Hepatocyte (in vitro differentiated cells): ENCODE measurements around the gene DNAH3. TPM values are rescaled to one million over a fixed set of nuclear protein-coding genes. Genes with fewer than 3 reads are reported as not detected.
"Not testable (repeated sequence)": the region's sequence is repeated elsewhere in the genome, so short reads cannot be mapped to it uniquely, and the experiment has no call there.

Source experiments
- DNase-seq: peaks from one replicate; pipeline ENCODE4 v3.0.0-alpha.2; 2016; ENCODE audit warnings: low spot score
- H2AFZ ChIP-seq: fragments of 200-600 bp; sonication (generic); 2 replicates; pipeline ENCODE4 v1.6.0; 2016; ENCODE audit warnings: antibody characterized with exemption, mild to moderate bottlenecking
- H3K27ac ChIP-seq: fragments of 200-600 bp; sonication (generic); 2 replicates; pipeline ENCODE4 v1.5.1; 2016; ENCODE audit warnings: mild to moderate bottlenecking
- H3K27me3 ChIP-seq: fragments of 200-600 bp; sonication (generic); 2 replicates; pipeline ENCODE4 v1.6.1; 2016
- H3K36me3 ChIP-seq: fragments of 200-600 bp; sonication (generic); replicated peaks from 2 replicates; pipeline ENCODE4 v1.5.1; 2016; ENCODE audit warnings: low read depth; ENCODE audit not compliant: insufficient read depth
- H3K4me1 ChIP-seq: fragments of 200-600 bp; sonication (generic); 2 replicates; pipeline ENCODE4 v1.5.1; 2016; ENCODE audit warnings: mild to moderate bottlenecking, moderate library complexity; ENCODE audit not compliant: insufficient read depth
- H3K4me2 ChIP-seq: fragments of 200-600 bp; sonication (generic); 2 replicates; pipeline ENCODE4 v1.6.0; 2016
- H3K4me3 ChIP-seq: fragments of 200-600 bp; sonication (generic); 2 replicates; pipeline ENCODE4 v1.5.1; 2016; ENCODE audit warnings: mild to moderate bottlenecking
- H3K79me2 ChIP-seq: fragments of 200-600 bp; sonication (generic); 2 replicates; pipeline ENCODE4 v1.6.0; 2017; ENCODE audit warnings: mild to moderate bottlenecking
- H3K9me2 ChIP-seq: fragments of 200-600 bp; sonication (generic); replicated peaks from 2 replicates; pipeline ENCODE4 v1.6.0; 2017; ENCODE audit warnings: mild to moderate bottlenecking; ENCODE audit not compliant: insufficient read depth
- H3K9me3 ChIP-seq: fragments of 200-600 bp; sonication (generic); 2 replicates; pipeline ENCODE4 v1.5.1; 2016; ENCODE audit warnings: low read depth, mild to moderate bottlenecking
- H4K20me1 ChIP-seq: fragments of 200-600 bp; sonication (generic); 2 replicates; pipeline ENCODE4 v1.6.0; 2016; ENCODE audit warnings: mild to moderate bottlenecking; ENCODE audit not compliant: insufficient read depth, poor library complexity, severe bottlenecking
- EZH2 ChIP-seq: fragments of 200-600 bp; sonication (generic); IDR thresholded peaks from 2 replicates; pipeline ENCODE4 v1.6.1; 2016; ENCODE audit warnings: antibody characterized with exemption, mild to moderate bottlenecking, borderline replicate concordance
- EZH2phosphoT487 ChIP-seq: fragments of 200-600 bp; sonication (generic); IDR thresholded peaks from one replicate; pipeline ENCODE4 v1.6.1; 2018; ENCODE audit warnings: antibody characterized with exemption, mild to moderate bottlenecking, low read depth, moderate library complexity; ENCODE audit not compliant: unreplicated experiment, severe bottlenecking
- WGBS: methylation state at CpG from one replicate; pipeline ENCODE4 v1.1.6; 2016; ENCODE audit warnings: low lambda C conversion rate; ENCODE audit errors: missing lambda C conversion rate; 5-methylcytosine and 5-hydroxymethylcytosine counted together
- polyA plus RNA-seq: library from polyadenylated mRNA; unstranded; fragments of >200 nt; fragmentation: Nextera tagmentation; extraction: Ambion mirVana; gene quantifications from 2 replicates; pipeline ENCODE4 v1.2.1, GENCODE V29; 2016
- total RNA-seq: library from RNA; depleted of rRNA; stranded (reverse); fragments of >200 nt; gene quantifications from 2 replicates; pipeline ENCODE4 v1.2.3, GENCODE V29; 2014
- TF ChIP-seq, protein P1 (sequence below): fragments of 200-600 bp; sonication (generic); IDR thresholded peaks from 2 replicates; pipeline ENCODE4 v1.5.1; 2016; ENCODE audit warnings: antibody characterized with exemption, mild to moderate bottlenecking; ENCODE audit not compliant: poor library complexity

Gene DNAH3
- total and polyA plus RNA-seq, 2 experiments from 2014 or later = 0.33 to 0.37 TPM

DNA sequence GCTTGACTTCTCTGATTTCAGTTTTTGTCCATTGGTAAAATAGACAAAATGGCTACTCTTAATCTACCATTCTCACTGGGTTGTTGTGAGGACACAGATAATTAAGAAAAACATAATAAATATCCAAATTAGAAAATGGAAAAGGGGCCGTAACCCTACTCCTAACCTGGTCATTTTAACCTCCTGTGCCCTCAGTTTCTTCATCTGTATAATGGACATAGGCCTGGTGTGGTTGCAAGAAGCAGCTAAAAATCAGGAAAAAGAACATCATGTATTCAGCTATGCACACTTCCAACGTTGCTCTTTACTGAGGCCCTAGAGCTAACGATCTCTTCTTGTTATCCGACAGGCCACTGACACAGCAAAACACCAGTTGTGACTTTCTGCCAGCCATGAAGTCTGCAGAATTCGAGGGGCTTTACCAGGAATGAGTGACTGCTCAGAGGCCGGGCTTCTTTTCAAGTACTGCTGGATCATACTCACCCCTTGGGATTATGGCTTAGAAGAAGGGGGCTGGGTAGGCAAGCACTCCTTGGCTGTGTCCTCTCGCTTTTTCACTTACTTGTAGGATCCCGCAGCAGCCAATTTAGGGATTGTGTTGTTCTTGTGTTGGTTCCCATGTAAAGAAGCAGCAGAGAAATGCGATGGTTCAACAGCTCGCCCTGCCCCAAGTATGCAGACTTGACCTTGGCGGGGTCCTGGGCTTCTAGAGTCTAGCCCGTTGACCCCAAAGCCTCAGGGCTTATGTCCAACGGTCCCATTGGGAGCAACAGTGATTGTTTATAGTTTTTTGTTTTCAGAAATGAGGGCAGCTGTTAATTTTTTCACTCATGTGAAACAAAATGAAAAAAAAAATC, 28.7 kb upstream of the DNAH3 start:
- Histone ChIP-seq H3K36me3 (no peaks in the 10 kb centered on the region), H3K4me1 (no peaks in the 10 kb centered on the region), H2AFZ (no peak overlapping the region), H3K27ac (no peak overlapping the region), H3K4me3 (no peak overlapping the region), H3K27me3 (no peaks in the 10 kb centered on the region), H3K9me3 (no peaks in the 10 kb centered on the region), H3K79me2 (no peaks in the 10 kb centered on the region), H3K9me2 (no peaks in the 10 kb centered on the region), H4K20me1 (no peaks in the 10 kb centered on the region), H3K4me2 (no peak overlapping the region)
- TF ChIP-seq, protein P1, sequence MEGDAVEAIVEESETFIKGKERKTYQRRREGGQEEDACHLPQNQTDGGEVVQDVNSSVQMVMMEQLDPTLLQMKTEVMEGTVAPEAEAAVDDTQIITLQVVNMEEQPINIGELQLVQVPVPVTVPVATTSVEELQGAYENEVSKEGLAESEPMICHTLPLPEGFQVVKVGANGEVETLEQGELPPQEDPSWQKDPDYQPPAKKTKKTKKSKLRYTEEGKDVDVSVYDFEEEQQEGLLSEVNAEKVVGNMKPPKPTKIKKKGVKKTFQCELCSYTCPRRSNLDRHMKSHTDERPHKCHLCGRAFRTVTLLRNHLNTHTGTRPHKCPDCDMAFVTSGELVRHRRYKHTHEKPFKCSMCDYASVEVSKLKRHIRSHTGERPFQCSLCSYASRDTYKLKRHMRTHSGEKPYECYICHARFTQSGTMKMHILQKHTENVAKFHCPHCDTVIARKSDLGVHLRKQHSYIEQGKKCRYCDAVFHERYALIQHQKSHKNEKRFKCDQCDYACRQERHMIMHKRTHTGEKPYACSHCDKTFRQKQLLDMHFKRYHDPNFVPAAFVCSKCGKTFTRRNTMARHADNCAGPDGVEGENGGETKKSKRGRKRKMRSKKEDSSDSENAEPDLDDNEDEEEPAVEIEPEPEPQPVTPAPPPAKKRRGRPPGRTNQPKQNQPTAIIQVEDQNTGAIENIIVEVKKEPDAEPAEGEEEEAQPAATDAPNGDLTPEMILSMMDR = no peak
- 92% methylated on average over 13 of the region's 13 CpGs for WGBS
- no peak for DNase-seq

DNA sequence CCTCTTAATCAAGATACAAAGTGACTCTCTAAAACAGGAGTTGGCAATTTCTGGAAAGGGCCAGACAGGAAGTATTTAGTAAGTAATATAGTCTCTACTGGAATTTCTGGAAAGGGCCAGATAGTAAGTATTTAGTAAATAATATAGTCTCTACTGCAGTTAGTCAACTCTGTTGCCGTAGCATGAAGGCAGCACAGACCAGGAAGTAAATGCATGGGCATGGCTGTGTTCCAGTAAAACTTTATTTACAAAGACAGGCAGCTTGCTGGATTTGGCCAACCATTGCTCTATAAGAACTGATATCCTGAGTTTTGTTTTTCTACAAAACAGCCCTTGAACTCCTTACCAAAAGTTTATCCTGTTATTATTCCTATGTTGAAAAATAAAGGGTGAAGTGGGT, 24.8 kb upstream of the DNAH3 start:
- DNase-seq = no peak
- H3K9me2 ChIP-seq = no peaks in the 10 kb centered on the region
- no peaks in the 10 kb centered on the region for H3K79me2 ChIP-seq
- no peak overlapping the region for H2AFZ ChIP-seq
- no peaks in the 10 kb centered on the region for H3K4me1 ChIP-seq
- no peak overlapping the region for H3K27ac ChIP-seq
- H3K36me3 ChIP-seq = no peaks in the 10 kb centered on the region
- H3K27me3 ChIP-seq = no peaks in the 10 kb centered on the region
- no peak overlapping the region for H3K4me3 ChIP-seq
- TF ChIP-seq, protein P1 = no peak
- TF ChIP-seq EZH2phosphoT487 = no peak
- TF ChIP-seq EZH2 = no peak
- WGBS = 83% methylated on average over 1 of the region's 1 CpG
- H3K4me2 ChIP-seq = no peak overlapping the region
- H3K9me3 ChIP-seq = no peaks in the 10 kb centered on the region
- no peaks in the 10 kb centered on the region for H4K20me1 ChIP-seq

DNA sequence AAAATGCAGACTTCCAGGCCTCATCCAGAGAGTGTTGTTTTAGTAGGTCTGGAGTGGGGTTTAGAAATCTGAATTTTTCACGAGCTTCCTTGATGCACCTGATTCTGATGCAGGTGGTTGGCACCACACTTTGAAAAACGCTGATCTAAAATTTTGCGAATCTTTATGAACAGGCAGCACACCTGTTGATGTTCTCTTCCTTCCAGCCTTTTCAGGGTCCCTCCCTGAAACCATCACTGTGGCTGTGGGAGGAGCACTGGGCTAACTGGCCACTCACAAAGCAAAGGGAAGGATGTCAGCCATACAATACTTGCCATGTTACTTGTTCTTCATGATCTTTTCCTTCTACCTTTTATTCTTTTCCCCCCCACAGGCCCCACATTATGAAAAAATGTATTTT, 22.0 kb upstream of the DNAH3 start:
- Histone ChIP-seq H2AFZ (no peak overlapping the region), H3K36me3 (no peaks in the 10 kb centered on the region), H4K20me1 (no peaks in the 10 kb centered on the region), H3K27ac (no peak overlapping the region), H3K9me2 (no peaks in the 10 kb centered on the region), H3K79me2 (no peaks in the 10 kb centered on the region), H3K27me3 (no peaks in the 10 kb centered on the region), H3K9me3 (no peaks in the 10 kb centered on the region), H3K4me2 (no peak overlapping the region), H3K4me3 (no peak overlapping the region), H3K4me1 (no peaks in the 10 kb centered on the region)
- DNase-seq = no peak
- 94% methylated on average over 3 of the region's 3 CpGs for WGBS
- TF ChIP-seq EZH2phosphoT487 (no peak), EZH2 (no peak)
- TF ChIP-seq, protein P1 = no peak

DNA sequence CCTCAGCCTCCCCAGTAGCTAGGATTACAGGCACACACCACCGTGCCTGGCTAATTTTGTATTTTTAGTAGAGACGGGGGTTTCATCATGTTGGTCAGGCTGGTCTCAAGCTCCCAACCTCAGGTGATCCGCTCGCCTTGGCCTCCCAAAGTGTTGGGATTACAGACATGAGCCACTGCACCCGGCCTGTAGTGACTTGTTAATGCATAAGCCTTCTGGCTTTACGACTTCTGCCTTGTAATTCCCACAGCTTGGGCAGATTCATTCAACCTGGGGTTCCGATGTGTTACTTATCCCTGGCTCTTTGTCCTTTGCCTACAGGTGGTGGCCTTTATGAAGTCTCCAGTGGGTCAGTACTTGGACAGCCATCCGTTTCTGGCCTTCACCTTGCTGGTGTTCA, 19.5 kb upstream of the DNAH3 start:
- not testable (repeated sequence) for H3K4me3 ChIP-seq, H2AFZ ChIP-seq, H3K79me2 ChIP-seq, H3K27me3 ChIP-seq, H3K4me1 ChIP-seq, H3K36me3 ChIP-seq, H3K27ac ChIP-seq, H4K20me1 ChIP-seq, DNase-seq, H3K4me2 ChIP-seq, H3K9me3 ChIP-seq, H3K9me2 ChIP-seq
- 97% methylated on average over 8 of the region's 8 CpGs for WGBS
